Measurements from ENCODE around the gene SLC22A1.
"Not testable (repeated sequence)": the region's sequence is repeated elsewhere in the genome, so short reads cannot be mapped to it uniquely, and the experiment has no call there.

Gene SLC22A1

GRCh38 chr6:160125105-160125504, 3.5 kb downstream of the SLC22A1 start:
- not testable (repeated sequence) for DNase-seq

- no peak for DNase-seq
These were observed 5.9 kb downstream of the SLC22A1 start for GRCh38 chr6:160127270-160128124.

GRCh38 chr6:160128125-160128683, 6.6 kb downstream of the SLC22A1 start:
- DNase-seq, result no peak

- no peak for DNase-seq
These were observed 7.4 kb downstream of the SLC22A1 start for GRCh38 chr6:160128879-160129516.

- no peak for DNase-seq
These were observed 8.4 kb downstream of the SLC22A1 start for GRCh38 chr6:160129881-160130615.

- DNase-seq, result no peak
These were observed 9.3 kb downstream of the SLC22A1 start for GRCh38 chr6:160130729-160131484.

- no peak for DNase-seq
These were observed 10.2 kb downstream of the SLC22A1 start for GRCh38 chr6:160131636-160132296.

GRCh38 chr6:160132297-160132637, 10.7 kb downstream of the SLC22A1 start:
- DNase-seq, result no peak

GRCh38 chr6:160132776-160133338, 11.2 kb downstream of the SLC22A1 start:
- no peak for DNase-seq

- DNase-seq, result no peak
These were observed 12.1 kb downstream of the SLC22A1 start for GRCh38 chr6:160133441-160134336.

GRCh38 chr6:160134337-160134751, 12.7 kb downstream of the SLC22A1 start:
- not testable (repeated sequence) for DNase-seq

- DNase-seq, result no peak
These were observed 13.3 kb downstream of the SLC22A1 start for GRCh38 chr6:160134779-160135547.

- DNase-seq, result no peak
These were observed 14.5 kb downstream of the SLC22A1 start for GRCh38 chr6:160135907-160136655.

GRCh38 chr6:160137130-160137988, 15.7 kb downstream of the SLC22A1 start:
- DNase-seq, result no peak

- peak; percentile 41 for DNase-seq
These were observed 16.6 kb downstream of the SLC22A1 start for GRCh38 chr6:160137989-160138835.

GRCh38 chr6:160138839-160139419, 17.3 kb downstream of the SLC22A1 start:
- no peak for DNase-seq

GRCh38 chr6:160139420-160139851, 17.8 kb downstream of the SLC22A1 start:
- no peak for DNase-seq
